HPDE6-E6E7 (cell line): ENCODE data around the gene STX17.

Experiments
- DNase-seq: peaks from one replicate; pipeline ENCODE4 v3.0.0; 2011; ENCODE audit warnings: missing footprints; ENCODE audit errors: extremely low spot score

Gene STX17

GRCh38 chr9:99905833-99906402 is 536 bp upstream of the STX17 start:
- DNase-seq = peak; percentile 17

GRCh38 chr9:99907208-99907532 is 716 bp downstream of the STX17 start:
- DNase-seq = no peak

GRCh38 chr9:99911600-99911999 is 5.1 kb downstream of the STX17 start:
- DNase-seq = no peak

GRCh38 chr9:99916650-99917049 is 10.2 kb downstream of the STX17 start:
- DNase-seq = no peak

GRCh38 chr9:99918134-99918533 is 11.7 kb downstream of the STX17 start:
- DNase-seq = no peak

- no peak for DNase-seq
Measured at GRCh38 chr9:99919930-99920329, 13.5 kb downstream of the STX17 start.

GRCh38 chr9:99921875-99922710 is 15.6 kb downstream of the STX17 start:
- no peak for DNase-seq

- no peak for DNase-seq
Measured at GRCh38 chr9:99922711-99923030, 16.2 kb downstream of the STX17 start.

- no peak for DNase-seq
Measured at GRCh38 chr9:99925541-99925940, 19.1 kb downstream of the STX17 start.

- no peak for DNase-seq
Measured at GRCh38 chr9:99929652-99930051, 23.2 kb downstream of the STX17 start.

GRCh38 chr9:99931155-99931840 is 24.8 kb downstream of the STX17 start:
- DNase-seq = no peak

- DNase-seq = no peak
Measured at GRCh38 chr9:99936947-99937587, 30.6 kb downstream of the STX17 start.

- no peak for DNase-seq
Measured at GRCh38 chr9:99947395-99947794, 40.9 kb downstream of the STX17 start.

- DNase-seq = no peak
Measured at GRCh38 chr9:99948482-99948881, 42.0 kb downstream of the STX17 start.

GRCh38 chr9:99948896-99949295 is 42.4 kb downstream of the STX17 start:
- DNase-seq = no peak

- DNase-seq = no peak
Measured at GRCh38 chr9:99953861-99954507, 47.5 kb downstream of the STX17 start.

GRCh38 chr9:99954819-99955218 is 48.4 kb downstream of the STX17 start:
- DNase-seq = no peak

GRCh38 chr9:99955606-99956005 is 49.2 kb downstream of the STX17 start:
- DNase-seq = no peak

- DNase-seq = no peak
Measured at GRCh38 chr9:99962680-99963261, 56.3 kb downstream of the STX17 start.

GRCh38 chr9:99964336-99964735 is 57.9 kb downstream of the STX17 start:
- no peak for DNase-seq

- DNase-seq = no peak
Measured at GRCh38 chr9:99966001-99966400, 59.5 kb downstream of the STX17 start.

GRCh38 chr9:99966716-99967115 is 60.3 kb downstream of the STX17 start:
- DNase-seq = peak; percentile 68
